ENCODE data around the gene EIF5B.
"Not testable (repeated sequence)": the region's sequence is repeated elsewhere in the genome, so short reads cannot be mapped to it uniquely, and the experiment has no call there.

The EIF5B gene

GRCh38 chr2:99342536-99342935 is 5.3 kb downstream of the EIF5B start:
- no peak overlapping the region for H2BK120ac ChIP-seq (ENCODE audit: low read depth, low read length)
- H4K8ac ChIP-seq (ENCODE audit: low read length), result no peak overlapping the region
- H3K4ac ChIP-seq (ENCODE audit: low read depth in 1 of 2, low read length in 2 of 2), result no peak overlapping the region
- no peak overlapping the region for H2AFZ ChIP-seq (ENCODE audit: low read depth, low read length)
- WGBS, result 100% methylated on average over 2 of the region's 2 CpGs
- no peak overlapping the region for H2BK12ac ChIP-seq (ENCODE audit: low read length in 2 of 2)
- no peaks in the 10 kb centered on the region for H3K79me1 ChIP-seq (replicated peaks; ENCODE audit: low read length, poor library complexity, severe bottlenecking)
- peaks cover 8% of the 10 kb centered on the region for H3K4me1 ChIP-seq (ENCODE audit: control insufficient read depth, insufficient read depth, low read depth, low read length)
- H4K91ac ChIP-seq (ENCODE audit: low read length), result no peak overlapping the region
- H3K18ac ChIP-seq (ENCODE audit: low read depth in 1 of 2, low read length in 2 of 2), result no peak overlapping the region
- no peak overlapping the region for H3K9ac ChIP-seq (ENCODE audit: low read length)
- no peaks in the 10 kb centered on the region for H3K27me3 ChIP-seq (ENCODE audit: control insufficient read depth in 1 of 2, insufficient read depth in 1 of 2, low read length in 2 of 2)
- H3K4me2 ChIP-seq (ENCODE audit: low read length, poor library complexity, severe bottlenecking), result no peak overlapping the region
- H2AK5ac ChIP-seq (ENCODE audit: low read length, severe bottlenecking), result no peak overlapping the region
- no peak overlapping the region for H2BK15ac ChIP-seq (ENCODE audit: low read depth, poor library complexity, severe bottlenecking)
- no peak overlapping the region for H3K14ac ChIP-seq (ENCODE audit: low read length in 2 of 2)
- H3K9me3 ChIP-seq (ENCODE audit: control insufficient read depth, low read length), result no peaks in the 10 kb centered on the region
- no peak overlapping the region for H2BK5ac ChIP-seq (ENCODE audit: low read depth, low read length, poor library complexity, severe bottlenecking)
- no peak overlapping the region for H3K4me3 ChIP-seq (ENCODE audit: insufficient read depth in 1 of 2, low read depth in 1 of 2, low read length in 2 of 2)
- H3K27ac ChIP-seq (ENCODE audit: low read length, poor library complexity, severe bottlenecking), result no peak overlapping the region
- H3K36me3 ChIP-seq (ENCODE audit: control insufficient read depth in 1 of 2, insufficient read depth in 2 of 2, low read depth in 1 of 2, low read length in 2 of 2), result no peaks in the 10 kb centered on the region
- no peak overlapping the region for H3K23ac ChIP-seq (ENCODE audit: low read length in 2 of 2)
- no peak for DNase-seq

DNA sequence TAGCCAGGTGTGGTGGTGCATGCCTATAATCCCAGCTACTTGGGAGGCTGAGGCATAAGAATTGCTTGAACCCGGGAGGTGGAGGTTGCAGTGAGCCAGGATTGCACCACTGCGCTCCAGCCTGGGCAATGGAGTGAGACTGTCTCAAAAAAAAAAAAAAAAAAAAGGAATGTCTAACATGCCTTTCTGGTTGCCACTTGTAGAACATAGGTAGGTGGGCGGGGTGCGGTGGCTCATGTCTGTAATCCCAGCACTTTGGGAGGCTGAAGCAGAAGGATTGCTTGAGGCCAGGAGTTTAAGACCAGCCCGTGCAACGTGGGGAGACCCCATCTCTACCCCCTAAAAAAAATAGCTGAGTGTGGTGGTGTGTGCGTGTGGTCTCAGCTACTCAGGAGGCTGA is 8.3 kb downstream of the EIF5B start:
- not testable (repeated sequence) for H3K4me2 ChIP-seq (ENCODE audit: low read length, poor library complexity, severe bottlenecking)
- 100% methylated on average over 5 of the region's 7 CpGs for WGBS

DNA sequence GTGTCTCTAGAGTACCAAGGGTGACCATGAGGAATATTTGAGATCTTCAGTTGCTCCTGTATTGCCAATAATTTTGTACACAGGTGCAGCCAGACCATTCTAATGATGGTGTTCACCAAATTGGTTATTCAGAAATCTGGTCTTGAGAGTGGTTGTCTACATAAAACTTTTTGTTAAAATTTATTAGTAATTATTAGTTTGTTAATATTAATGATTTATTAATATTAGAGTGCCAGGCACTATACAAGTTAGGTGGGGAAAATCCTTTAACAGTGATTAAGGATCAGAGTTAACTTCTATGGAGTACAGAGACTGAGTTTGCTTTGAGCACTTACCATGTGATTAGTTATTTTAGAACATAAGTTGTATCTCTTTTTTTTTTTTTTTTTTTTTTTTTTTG is 9.0 kb downstream of the EIF5B start:
- H4K8ac ChIP-seq (ENCODE audit: low read length), result no peak overlapping the region
- H3K18ac ChIP-seq (ENCODE audit: low read depth in 1 of 2, low read length in 2 of 2), result no peak overlapping the region
- H4K91ac ChIP-seq (ENCODE audit: low read length), result no peak overlapping the region
- H3K9ac ChIP-seq (ENCODE audit: low read length), result no peak overlapping the region
- peaks cover 1% of the 10 kb centered on the region for H3K4me1 ChIP-seq (ENCODE audit: control insufficient read depth, insufficient read depth, low read depth, low read length)
- H3K9me3 ChIP-seq (ENCODE audit: control insufficient read depth, low read length), result no peaks in the 10 kb centered on the region
- no peak overlapping the region for H2AK5ac ChIP-seq (ENCODE audit: low read length, severe bottlenecking)
- H3K27ac ChIP-seq (ENCODE audit: low read length, poor library complexity, severe bottlenecking), result no peak overlapping the region
- H3K36me3 ChIP-seq (ENCODE audit: control insufficient read depth in 1 of 2, insufficient read depth in 2 of 2, low read depth in 1 of 2, low read length in 2 of 2), result no peaks in the 10 kb centered on the region
- H2BK5ac ChIP-seq (ENCODE audit: low read depth, low read length, poor library complexity, severe bottlenecking), result no peak overlapping the region
- no peak overlapping the region for H2BK12ac ChIP-seq (ENCODE audit: low read length in 2 of 2)
- DNase-seq, result no peak
- H3K23ac ChIP-seq (ENCODE audit: low read length in 2 of 2), result no peak overlapping the region
- H2AFZ ChIP-seq (ENCODE audit: low read depth, low read length), result no peak overlapping the region
- H3K4me2 ChIP-seq (ENCODE audit: low read length, poor library complexity, severe bottlenecking), result no peak overlapping the region
- no peaks in the 10 kb centered on the region for H3K79me1 ChIP-seq (replicated peaks; ENCODE audit: low read length, poor library complexity, severe bottlenecking)
- H3K14ac ChIP-seq (ENCODE audit: low read length in 2 of 2), result no peak overlapping the region
- no peak overlapping the region for H2BK15ac ChIP-seq (ENCODE audit: low read depth, poor library complexity, severe bottlenecking)
- H3K4me3 ChIP-seq (ENCODE audit: insufficient read depth in 1 of 2, low read depth in 1 of 2, low read length in 2 of 2), result no peak overlapping the region
- H2BK120ac ChIP-seq (ENCODE audit: low read depth, low read length), result no peak overlapping the region
- no peak overlapping the region for H3K4ac ChIP-seq (ENCODE audit: low read depth in 1 of 2, low read length in 2 of 2)
- no peaks in the 10 kb centered on the region for H3K27me3 ChIP-seq (ENCODE audit: control insufficient read depth in 1 of 2, insufficient read depth in 1 of 2, low read length in 2 of 2)

More for the DNA sequence above, 8.3 kb downstream of the EIF5B start:
- not testable (repeated sequence) for H3K18ac ChIP-seq (ENCODE audit: low read depth in 1 of 2, low read length in 2 of 2); H2BK5ac ChIP-seq (ENCODE audit: low read depth, low read length, poor library complexity, severe bottlenecking); H2BK12ac ChIP-seq (ENCODE audit: low read length in 2 of 2); H3K4me1 ChIP-seq (ENCODE audit: control insufficient read depth, insufficient read depth, low read depth, low read length); H3K79me1 ChIP-seq (replicated peaks; ENCODE audit: low read length, poor library complexity, severe bottlenecking); H3K27me3 ChIP-seq (ENCODE audit: control insufficient read depth in 1 of 2, insufficient read depth in 1 of 2, low read length in 2 of 2); H2BK120ac ChIP-seq (ENCODE audit: low read depth, low read length); H3K9me3 ChIP-seq (ENCODE audit: control insufficient read depth, low read length); H2AFZ ChIP-seq (ENCODE audit: low read depth, low read length); H3K27ac ChIP-seq (ENCODE audit: low read length, poor library complexity, severe bottlenecking); H4K8ac ChIP-seq (ENCODE audit: low read length); H3K36me3 ChIP-seq (ENCODE audit: control insufficient read depth in 1 of 2, insufficient read depth in 2 of 2, low read depth in 1 of 2, low read length in 2 of 2); H3K14ac ChIP-seq (ENCODE audit: low read length in 2 of 2); DNase-seq; H3K4ac ChIP-seq (ENCODE audit: low read depth in 1 of 2, low read length in 2 of 2); H3K4me3 ChIP-seq (ENCODE audit: insufficient read depth in 1 of 2, low read depth in 1 of 2, low read length in 2 of 2); H2AK5ac ChIP-seq (ENCODE audit: low read length, severe bottlenecking); H4K91ac ChIP-seq (ENCODE audit: low read length); H2BK15ac ChIP-seq (ENCODE audit: low read depth, poor library complexity, severe bottlenecking); H3K9ac ChIP-seq (ENCODE audit: low read length); H3K23ac ChIP-seq (ENCODE audit: low read length in 2 of 2)

DNA sequence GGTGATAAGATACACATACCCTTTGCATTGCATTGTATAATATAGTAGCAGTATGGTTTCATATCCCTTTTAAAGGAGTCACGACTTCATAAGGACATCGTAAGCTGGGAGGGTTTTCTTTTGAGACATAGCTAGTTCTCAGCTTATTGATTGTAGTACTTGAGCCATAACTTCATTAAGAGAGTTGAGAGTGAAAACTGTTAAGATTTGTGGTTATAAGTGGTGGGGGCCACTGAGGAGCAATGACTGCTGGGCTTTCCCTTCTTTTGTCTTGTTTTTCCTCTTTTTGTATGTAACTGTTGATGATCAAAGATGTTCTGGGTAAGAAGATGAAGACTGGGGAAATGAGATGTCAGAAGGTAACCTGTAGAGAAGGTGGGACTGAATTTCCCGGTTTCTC is 11.0 kb downstream of the EIF5B start:
- Histone ChIP-seq H3K4me2 (ENCODE audit: low read length, poor library complexity, severe bottlenecking) (no peak overlapping the region), H2BK120ac (ENCODE audit: low read depth, low read length) (no peak overlapping the region), H2AFZ (ENCODE audit: low read depth, low read length) (no peak overlapping the region), H4K8ac (ENCODE audit: low read length) (no peak overlapping the region), H3K4me1 (ENCODE audit: control insufficient read depth, insufficient read depth, low read depth, low read length) (peaks cover 1% of the 10 kb centered on the region), H3K27me3 (ENCODE audit: control insufficient read depth in 1 of 2, insufficient read depth in 1 of 2, low read length in 2 of 2) (no peaks in the 10 kb centered on the region), H2BK15ac (ENCODE audit: low read depth, poor library complexity, severe bottlenecking) (no peak overlapping the region), H2BK5ac (ENCODE audit: low read depth, low read length, poor library complexity, severe bottlenecking) (no peak overlapping the region), H3K14ac (ENCODE audit: low read length in 2 of 2) (no peak overlapping the region), H3K36me3 (ENCODE audit: control insufficient read depth in 1 of 2, insufficient read depth in 2 of 2, low read depth in 1 of 2, low read length in 2 of 2) (no peaks in the 10 kb centered on the region), H2BK12ac (ENCODE audit: low read length in 2 of 2) (no peak overlapping the region), H3K4ac (ENCODE audit: low read depth in 1 of 2, low read length in 2 of 2) (no peak overlapping the region), H3K27ac (ENCODE audit: low read length, poor library complexity, severe bottlenecking) (no peak overlapping the region), H3K79me1 (replicated peaks; ENCODE audit: low read length, poor library complexity, severe bottlenecking) (peaks cover 2% of the 10 kb centered on the region), H3K18ac (ENCODE audit: low read depth in 1 of 2, low read length in 2 of 2) (no peak overlapping the region), H3K9me3 (ENCODE audit: control insufficient read depth, low read length) (no peaks in the 10 kb centered on the region), H3K23ac (ENCODE audit: low read length in 2 of 2) (no peak overlapping the region), H4K91ac (ENCODE audit: low read length) (no peak overlapping the region), H3K9ac (ENCODE audit: low read length) (no peak overlapping the region), H3K4me3 (ENCODE audit: insufficient read depth in 1 of 2, low read depth in 1 of 2, low read length in 2 of 2) (no peak overlapping the region), H2AK5ac (ENCODE audit: low read length, severe bottlenecking) (no peak overlapping the region)
- WGBS, result over 99% methylated on average over 3 of the region's 3 CpGs
- no peak for DNase-seq
